NOMO-1 (cell line): ENCODE data around the gene STBD1.
"Not testable (repeated sequence)": the region's sequence is repeated elsewhere in the genome, so short reads cannot be mapped to it uniquely, and the experiment has no call there.

Experiments
- DNase-seq, 2 experiments: peaks; one replicate each; lab custom pipeline; 2025; ENCODE audit not compliant: unreplicated experiment in 2 of 2; lab: John Stamatoyannopoulos, UW

The STBD1 gene

DNA sequence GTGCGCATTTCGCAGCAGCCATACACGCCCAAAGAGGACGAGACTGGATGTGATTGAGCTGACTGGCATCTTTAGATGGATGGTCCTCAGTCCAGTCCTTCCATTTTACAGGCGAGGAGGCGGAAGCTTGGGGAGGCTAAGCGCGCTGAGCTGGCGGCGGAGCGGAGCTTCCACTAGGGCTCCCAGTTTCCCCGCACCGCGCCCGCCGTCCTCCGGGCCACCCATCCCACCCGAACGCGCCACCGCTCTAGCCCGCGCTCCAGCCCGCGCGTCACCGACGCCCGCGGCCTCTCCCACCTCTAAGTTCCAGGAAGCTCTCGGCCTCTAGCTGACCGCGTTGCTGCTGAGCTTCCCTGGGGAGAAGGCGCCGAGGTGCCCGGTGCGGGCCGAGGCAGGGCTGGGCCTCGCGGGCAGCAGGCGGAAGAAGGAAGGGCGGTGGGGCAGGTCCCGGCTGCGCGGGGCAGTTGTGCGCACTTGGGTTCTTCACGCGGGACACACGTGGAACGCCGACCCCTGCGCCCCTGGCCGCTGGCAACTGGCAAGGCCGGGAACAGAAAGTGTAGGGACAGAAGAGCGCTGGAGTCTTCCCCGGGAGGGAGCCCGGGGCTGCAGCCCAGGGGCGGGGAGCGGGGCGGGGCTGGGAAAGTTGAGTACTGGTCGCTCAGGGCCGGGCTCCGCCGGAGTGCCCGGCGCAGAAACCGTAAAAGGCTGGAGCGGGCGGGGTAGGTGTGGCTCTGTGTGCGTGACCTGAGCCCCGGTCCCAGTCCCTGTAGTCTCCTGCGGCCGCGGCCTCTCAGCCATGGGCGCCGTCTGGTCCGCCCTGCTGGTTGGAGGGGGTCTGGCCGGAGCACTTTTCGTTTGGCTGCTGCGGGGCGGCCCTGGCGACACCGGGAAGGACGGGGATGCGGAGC is at the start of gene STBD1:
Gene STBD1, plus strand, starts transcription at position 763 of the 911 bp plus-strand sequence. Its CDS starts 37 bp downstream, at position 800.
- peak; percentile 59 to 60 for DNase-seq

DNA sequence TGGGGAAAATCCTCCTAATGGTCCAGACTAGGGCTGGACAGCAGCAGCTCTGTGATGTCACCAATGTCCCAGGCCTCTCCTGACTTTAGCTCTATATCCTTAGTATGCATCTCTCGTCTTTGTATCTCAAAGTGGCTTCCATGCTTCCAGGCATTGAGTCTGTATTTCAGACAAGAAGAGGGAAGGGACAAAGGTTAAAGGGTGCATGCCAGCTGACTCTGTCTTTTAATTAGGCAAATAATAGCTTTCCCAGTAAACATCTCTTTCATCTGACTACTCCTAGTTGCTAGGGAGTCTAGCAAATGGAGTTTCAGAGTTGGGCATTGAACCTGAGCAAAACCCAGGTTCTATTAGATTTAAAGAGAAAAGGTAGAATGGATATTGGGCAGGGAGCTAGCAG is 49.6 kb upstream of the STBD1 start:
- DNase-seq, result no peak

DNA sequence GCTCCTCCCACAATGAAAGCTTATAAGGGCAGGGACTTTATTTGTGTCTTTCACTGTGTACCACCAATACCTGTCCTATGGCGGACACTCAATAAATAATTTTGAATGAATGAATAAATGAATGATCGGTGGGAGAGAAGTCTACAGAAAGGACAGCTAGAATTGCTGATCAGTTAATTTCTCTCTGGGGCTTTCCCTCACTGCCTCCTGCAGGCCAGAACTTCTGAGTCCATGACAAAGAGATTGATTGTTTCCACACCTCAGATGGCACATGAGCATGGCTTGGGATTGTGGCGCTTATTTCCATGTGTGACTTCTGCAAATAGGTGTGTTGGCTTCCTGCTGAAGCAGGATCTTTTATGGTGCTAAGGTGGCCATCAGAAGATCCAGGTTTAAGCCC is 48.7 kb upstream of the STBD1 start:
- DNase-seq, result no peak

DNA sequence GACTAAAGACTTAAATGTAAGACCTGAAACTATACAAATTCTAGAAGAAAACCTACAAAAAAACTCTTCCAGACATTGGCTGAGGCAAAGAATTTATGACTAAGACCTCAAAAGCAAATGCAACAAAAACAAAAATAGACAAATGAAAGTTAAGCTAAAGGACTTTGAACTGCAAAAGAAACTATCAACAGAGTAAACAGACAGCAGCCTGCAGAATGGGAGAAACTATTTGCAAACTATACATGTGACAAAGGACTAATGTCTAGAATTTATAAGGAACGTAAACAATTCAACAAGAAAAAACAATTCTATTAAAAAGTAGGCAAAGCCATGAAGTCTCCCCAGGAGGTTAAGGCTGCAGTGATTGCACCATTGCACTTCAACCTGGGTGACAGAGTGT is 46.0 kb upstream of the STBD1 start:
- no peak for DNase-seq

DNA sequence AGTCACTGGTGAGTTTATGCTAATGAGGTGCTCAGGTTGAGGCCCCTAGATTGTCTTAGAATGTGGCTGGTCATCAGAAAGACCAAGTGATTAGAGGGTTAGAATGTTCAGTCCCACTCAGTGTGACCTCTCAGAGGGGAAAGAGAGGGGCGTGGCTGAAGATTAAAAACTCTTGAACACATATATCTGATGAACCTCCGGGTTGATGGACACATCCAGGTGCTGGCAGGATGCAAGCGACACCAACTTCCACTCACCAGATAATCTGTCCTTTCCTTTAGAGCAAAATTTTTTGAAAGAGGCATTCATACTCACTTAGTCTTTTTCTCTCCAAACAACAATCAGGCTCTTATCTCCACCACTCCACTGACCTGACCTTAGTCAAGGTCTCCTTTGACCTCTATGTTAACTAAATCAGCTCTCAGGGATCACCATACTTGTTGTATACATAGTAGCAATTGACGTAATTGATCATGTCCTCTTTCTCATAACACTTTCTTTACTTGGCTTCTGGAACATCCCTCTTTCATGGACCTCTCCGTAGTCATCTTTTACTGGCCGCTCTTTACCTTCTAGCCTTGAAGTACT is 40.8 kb upstream of the STBD1 start:
- DNase-seq, result no peak

DNA sequence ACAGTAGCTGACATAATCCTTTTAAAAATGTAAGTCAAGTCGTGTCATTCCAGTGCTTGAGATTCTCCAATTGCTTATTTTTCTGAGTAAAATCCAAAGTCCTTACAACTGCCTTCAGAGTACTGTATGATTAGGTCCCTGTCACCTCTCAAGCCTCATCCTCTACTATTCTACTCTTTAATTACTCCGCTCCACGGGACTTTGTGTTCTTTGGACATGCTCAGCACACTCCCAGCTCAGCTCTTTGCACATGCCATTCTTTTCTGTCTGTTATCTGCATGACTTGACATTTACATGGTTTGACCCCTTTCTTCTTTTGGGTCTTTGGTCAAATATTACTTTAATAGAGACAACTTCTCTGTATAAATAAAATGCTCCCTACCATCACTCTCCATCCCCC is 39.9 kb upstream of the STBD1 start:
- DNase-seq, result no peak

DNA sequence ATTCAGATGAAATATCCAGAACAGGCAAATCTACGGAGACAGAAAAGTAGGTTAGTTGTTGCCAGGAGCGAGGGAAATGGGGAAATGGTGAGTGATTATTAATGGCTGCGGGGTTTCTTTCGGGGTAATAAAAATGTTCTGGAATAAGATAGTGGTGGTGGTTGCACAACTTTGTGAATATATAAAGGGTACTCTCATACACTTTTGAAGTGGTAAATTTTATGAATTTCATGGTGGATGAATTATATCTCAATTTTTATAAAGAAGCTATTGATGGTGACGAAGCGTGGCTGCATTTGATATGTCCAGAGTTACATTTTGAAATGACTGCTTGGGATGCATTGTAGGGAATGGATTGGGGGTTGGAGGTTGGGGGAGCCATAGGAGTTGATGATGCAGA is 38.7 kb upstream of the STBD1 start:
- no peak for DNase-seq

DNA sequence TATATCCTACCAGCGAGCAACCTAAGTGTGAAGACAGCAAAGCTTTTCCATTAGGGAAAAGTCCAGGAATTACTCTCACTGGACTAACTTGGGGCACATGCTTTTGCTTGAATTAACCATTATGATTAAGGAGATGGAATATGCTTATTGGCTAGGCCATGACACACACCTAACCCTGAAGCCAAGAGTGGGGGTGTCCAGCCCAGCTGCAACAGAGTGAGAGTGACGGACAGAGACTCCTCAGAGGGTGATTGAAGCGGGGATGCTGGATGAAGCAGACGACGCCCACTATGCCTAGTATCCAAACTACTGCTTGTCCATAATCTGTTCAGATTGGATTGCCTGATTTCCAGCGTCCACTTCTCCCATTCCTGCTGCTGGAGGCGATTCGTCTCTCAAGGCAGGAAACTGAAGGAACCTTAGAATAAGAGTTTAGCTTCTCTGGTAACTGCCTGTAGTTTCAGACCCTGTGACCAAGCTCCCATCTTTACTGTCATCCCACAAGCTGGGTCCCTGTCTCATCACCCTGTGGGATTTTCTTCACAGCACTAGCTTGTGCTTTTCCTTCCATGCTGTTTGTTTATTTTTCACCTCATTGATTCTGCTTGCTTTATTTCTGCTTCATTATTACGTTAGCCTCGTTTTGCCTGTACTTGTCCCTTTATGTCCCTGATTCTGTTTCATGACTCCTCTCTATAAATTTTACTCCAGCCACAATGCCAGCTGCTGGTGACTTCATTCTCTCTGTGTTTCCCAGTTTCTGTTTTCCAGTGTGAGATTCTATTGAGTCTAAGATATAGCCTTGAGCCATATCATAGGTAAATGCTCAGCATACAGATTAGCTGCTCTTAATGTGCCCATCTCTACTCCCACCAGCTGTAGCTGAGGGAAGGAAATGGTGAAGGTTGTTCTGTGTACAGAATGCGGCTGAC is 36.0 kb upstream of the STBD1 start:
- DNase-seq, result no peak

DNA sequence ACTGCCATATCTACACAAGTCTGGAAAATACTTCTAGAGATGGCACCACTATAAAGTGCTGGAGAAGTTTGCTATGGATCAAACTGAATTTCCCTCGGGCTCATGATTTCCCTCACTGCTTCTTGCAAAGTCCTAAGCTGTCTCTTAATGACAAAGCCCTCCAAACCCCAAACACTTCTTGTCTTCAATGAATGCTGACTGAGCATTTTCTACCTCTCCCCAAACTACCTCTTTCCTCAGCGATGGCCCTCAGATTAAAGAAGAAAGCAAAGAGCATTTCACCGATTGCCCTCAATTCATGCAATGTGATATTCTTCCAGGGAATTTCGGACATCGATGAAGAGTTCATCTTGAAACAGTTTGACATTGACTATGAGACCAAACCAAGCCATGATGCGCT is 35.3 kb upstream of the STBD1 start:
- no peak for DNase-seq

DNA sequence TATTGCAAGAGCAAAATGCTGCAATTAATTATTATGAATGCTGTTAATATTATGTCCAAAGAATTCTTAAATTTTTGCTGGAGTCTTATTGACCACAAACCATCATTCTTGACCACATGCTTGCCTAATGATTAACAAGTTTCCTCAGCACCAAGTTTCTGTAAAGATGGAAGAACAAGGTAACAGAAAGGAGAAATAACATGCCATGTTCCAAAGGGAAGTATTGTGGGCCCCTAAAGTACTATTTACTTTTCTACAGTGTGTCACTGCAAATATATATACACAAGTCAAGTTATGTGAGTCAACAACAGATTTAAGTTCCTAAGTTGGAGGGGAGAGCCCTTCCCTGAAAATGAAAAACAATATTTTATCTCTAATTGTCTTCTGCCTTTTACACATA is 34.5 kb upstream of the STBD1 start:
- no peak for DNase-seq

DNA sequence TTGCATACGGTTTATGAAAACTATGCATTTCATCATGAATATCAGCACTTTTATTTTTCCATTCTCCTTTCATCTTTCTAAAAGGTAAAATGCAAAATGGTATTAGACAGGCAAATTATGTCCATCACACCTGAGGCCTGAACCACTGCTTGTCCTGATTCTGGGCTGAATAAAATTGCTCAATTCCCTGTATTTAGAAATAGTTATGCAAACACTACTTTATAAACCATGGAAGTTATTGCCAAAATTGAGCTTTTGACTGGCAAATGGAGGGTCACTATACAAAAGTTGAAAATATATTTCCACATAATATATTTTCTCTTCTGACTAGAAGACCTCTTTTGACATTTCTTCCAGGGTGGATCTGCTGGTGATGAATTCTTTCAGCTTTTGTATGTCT is 34.0 kb upstream of the STBD1 start:
- DNase-seq, result no peak

DNA sequence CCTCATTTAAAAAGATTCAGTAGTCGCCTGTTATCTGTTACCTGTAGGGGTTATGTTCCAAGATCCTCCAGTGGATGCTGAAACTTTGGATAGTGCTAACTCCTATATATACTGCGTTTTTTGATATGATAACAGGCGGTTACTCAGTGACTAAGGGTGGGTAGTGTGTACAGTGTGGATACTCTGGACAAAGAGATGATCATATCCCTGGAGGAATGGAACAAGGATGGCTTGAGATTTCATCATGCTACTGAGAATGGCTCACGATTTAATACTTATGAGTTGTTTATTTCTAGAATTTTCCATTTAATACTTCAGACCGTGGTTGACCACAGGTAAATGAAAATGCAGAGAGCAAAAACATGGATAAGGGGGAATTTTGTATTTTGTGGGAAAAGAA is 33.5 kb upstream of the STBD1 start:
- DNase-seq, result no peak

DNA sequence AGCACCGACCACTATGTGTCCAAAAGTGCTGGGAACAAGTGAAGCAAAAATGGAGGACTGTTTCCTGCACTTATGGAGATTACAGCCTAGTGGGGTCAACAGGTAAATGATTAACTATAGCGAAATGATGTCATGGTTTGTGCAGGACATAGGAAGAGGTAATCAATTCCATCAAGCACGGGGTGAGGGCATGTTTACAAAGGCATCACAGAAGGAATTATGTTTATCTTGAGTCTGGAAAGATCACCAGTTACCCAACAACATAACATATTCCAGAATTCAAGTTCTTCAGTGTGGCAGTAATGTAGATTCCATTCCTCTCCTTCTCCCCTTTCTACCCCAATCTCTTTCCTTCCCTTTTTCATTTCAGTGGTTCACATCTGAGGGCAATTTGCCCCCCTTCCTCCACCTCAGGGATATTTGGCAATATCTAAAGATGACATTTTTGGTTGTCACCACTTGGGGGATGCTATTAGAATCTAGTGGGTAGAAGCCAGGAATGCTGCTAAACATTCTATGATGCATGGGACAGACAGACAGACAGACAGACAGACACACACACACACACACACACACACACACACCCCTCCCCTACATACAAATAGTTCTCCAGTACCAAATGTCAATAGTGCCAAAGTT is 30.9 kb upstream of the STBD1 start:
- peak; percentile 65 to 71 for DNase-seq

DNA sequence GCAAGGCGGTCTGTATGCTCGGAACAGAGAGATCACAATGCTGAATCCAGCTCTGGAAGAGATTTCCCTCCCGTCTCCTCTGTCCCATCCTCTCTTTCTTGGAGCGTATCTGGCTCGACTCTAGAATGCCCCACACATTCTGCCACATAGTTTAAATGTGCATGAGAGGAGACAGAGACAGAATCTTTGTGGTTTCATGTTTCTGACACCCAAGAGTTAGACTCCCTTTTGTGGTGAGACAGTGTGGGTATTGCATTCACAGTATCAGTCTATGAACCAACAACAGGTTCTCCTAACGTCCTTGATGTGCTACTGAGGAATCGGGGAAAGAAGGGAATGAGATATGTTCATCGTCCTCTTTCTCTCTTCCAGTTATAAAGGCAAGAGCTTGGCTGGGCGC is 29.7 kb upstream of the STBD1 start:
- no peak for DNase-seq

DNA sequence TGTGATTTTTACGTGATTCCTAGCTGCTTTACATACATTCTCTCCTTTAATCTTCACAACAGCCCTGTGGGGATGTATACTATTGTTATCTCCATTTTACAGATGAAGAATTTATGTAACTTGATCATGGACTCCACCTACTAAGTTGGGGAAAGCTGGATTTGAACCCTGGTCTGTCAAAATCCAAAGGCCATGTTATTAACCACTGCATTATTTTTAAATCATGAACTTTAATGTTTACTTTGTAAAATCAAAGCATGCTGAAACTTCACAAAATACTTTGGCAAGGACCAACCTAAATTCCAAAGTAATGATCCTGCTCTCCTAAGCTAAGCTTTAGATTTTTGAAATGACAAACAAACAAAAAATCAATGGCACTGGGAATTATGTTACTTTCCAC is 28.9 kb upstream of the STBD1 start:
- DNase-seq, result no peak

DNA sequence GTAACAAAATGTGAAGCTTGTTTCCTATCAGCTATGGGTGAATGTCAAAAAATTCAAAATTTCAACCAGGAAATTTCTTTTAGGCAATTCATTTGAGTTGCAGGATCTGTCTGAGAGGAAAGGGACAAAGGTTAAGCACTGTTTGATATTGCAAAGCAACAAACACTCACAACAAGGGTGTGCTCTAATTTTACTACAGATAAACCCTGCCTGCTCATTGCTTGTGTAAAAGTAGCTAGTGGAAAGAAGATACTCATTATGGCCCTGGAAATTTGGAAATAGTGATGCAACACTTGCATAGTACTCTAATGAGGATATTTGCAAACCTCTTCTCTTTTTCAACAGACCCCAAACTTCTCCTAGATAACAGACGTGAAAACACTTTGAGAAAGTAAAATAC is 27.9 kb upstream of the STBD1 start:
- DNase-seq, result peak; percentile 45 to 78

DNA sequence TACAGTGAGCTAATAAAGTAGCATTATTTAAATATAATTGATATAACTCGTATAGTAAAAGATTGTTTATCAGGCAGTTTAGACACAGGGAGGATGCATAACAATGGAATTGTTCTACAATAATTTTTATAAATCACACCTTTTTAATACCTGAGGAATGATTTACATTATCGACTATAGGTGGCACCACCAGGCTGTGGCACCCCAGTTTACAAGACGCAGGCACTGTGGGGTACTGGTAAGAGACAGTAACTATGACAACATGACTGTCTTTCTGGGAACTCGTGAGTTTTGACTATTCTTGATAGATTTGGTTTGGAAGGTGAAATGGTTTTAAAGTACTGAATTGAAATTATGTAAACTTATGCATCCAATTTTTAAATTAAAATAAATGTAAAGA is 27.1 kb upstream of the STBD1 start:
- no peak for DNase-seq

DNA sequence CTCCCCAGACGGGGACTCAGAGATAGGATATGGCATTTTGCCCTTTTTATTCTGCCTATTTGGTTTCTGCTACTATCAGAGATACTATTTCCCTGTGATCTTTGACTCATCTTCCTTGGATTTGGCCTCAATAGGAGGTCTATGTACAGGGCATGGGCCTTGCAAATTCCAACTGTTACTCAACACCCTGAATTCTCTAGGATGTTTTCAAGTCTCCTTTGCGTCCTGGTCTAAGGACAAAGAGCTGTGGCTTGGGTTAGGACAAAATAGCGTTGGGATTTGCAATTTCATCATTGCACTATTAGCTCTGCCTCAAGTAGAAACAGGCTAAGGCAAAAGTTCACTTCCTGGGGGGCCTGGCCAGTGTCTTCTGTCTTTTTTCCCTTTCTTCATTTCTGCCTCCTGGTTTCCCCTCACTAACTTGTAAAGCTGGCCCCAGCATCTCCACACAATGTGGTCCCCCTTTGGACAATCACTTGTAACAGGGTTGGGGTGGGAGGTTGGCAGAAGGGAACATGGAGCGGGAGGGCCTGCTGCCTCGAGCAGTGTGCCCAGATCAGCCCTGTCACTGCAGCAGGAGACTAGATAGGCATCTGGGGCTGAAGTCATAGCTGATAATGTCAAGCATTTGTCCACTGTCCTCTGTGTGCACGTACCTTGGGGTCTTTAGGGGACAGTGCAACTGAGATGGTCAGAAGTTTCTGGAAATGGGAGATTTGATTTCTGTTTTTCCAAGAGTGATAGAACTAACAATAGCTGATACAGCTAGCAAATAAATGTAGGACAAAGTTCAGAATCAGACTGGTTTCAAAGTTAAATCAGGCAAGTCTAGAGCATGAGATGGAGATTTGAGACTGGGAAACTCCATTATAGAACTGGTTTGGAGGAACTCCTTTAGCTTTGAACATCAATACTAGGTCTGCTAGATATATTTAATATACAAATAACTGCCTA is 25.8 kb upstream of the STBD1 start:
- no peak for DNase-seq

DNA sequence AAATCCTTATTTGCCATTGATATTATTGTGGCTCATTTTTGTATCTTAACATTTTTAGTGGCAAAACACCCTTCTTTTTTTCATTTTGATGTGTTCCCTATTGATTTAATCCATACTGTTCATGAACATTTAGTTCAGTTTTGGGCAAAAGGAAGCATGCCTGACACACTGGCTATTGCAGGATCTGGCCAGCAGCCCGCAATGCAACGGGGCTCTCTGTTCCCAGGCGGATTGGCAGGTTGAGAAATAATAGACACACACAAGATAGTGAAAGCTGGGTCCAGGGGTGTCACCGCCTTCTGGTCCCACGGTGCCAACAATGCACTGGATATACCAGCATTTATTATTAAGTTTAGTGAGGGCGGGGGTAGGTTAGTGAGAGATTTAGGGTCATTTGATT is 24.9 kb upstream of the STBD1 start:
- DNase-seq, result not testable (repeated sequence)
